ENCODE data around the gene MYO5C. TPM values are rescaled to one million over a fixed set of nuclear protein-coding genes. Genes with fewer than 3 reads are reported as not detected.

The MYO5C gene
- total and polyA plus RNA-seq, 2 of the 4 experiments (the other 2 are of a cell fraction): under 0.01 to 0.03 TPM

- H2BK15ac ChIP-seq (ENCODE audit: low read depth, low read length): no peak overlapping the region
- no peak overlapping the region for H3K4me3 ChIP-seq (ENCODE audit: insufficient read depth, low read depth, low read length)
- no peaks in the 10 kb centered on the region for H3K4me1 ChIP-seq (ENCODE audit: control insufficient read depth, insufficient read depth, low read length)
- ATAC-seq (ENCODE audit: low read depth) (no peak), DNase-seq (no peak)
- H3K4ac ChIP-seq (ENCODE audit: low read depth, low read length): no peak overlapping the region
- no peak overlapping the region for H4K5ac ChIP-seq (ENCODE audit: low read depth, low read length)
- no peaks in the 10 kb centered on the region; the same call in 1 of the 2 replicates for H3K9me1 ChIP-seq (ENCODE audit: insufficient read depth, low read length)
- no peaks in the 10 kb centered on the region for H3K36me3 ChIP-seq (ENCODE audit: control insufficient read depth, insufficient read depth, low read length)
- intact Hi-C loops (cut with micrococcal nuclease): no loop called here
- in situ Hi-C loops (cut with MboI; ENCODE audit: low sequenced_read_pairs): no loop called here
- POLR2A ChIA-PET (ENCODE audit: unreplicated experiment): no interaction called here
- H4K91ac ChIP-seq (ENCODE audit: insufficient read depth, low read depth, low read length): no peak overlapping the region
- H3K4me2 ChIP-seq (ENCODE audit: low read depth, low read length): no peak overlapping the region
- H3K9me3 ChIP-seq (ENCODE audit: control insufficient read depth, insufficient read depth, low read length): no peaks in the 10 kb centered on the region
- H2BK120ac ChIP-seq (ENCODE audit: low read depth, low read length): no peak overlapping the region
- no peaks in the 10 kb centered on the region for H4K20me1 ChIP-seq (ENCODE audit: insufficient read depth, low read length)
- H3K9ac ChIP-seq (ENCODE audit: low read depth, low read length): no peak overlapping the region
- H4K8ac ChIP-seq (ENCODE audit: low read depth in 2 of 2, low read length in 2 of 2): no peak overlapping the region
- H2BK5ac ChIP-seq (ENCODE audit: low read depth, low read length, poor library complexity, severe bottlenecking): no peak overlapping the region
- H3K27ac ChIP-seq (ENCODE audit: insufficient read depth, low read length): no peak overlapping the region
- CTCF ChIA-PET: no interaction called here
- no peak overlapping the region for H3K56ac ChIP-seq (ENCODE audit: extremely low read depth, insufficient read depth, low read length)
- H3K79me1 ChIP-seq (ENCODE audit: low read depth in 1 of 2, low read length in 2 of 2): no peaks in the 10 kb centered on the region
- BruUV-seq (replicated peaks): no TSS peak
- TF ChIP-seq NFE2L2 (IDR thresholded peaks at IDR 0.05; ENCODE audit: low read depth, low read length) (no peak), MAFK (IDR thresholded peaks at IDR 0.05; ENCODE audit: low read depth, low read length) (no peak), RAD21 (IDR thresholded peaks at IDR 0.05; ENCODE audit: low read length) (no peak)
- no peak overlapping the region for H2AFZ ChIP-seq (replicated peaks; ENCODE audit: low read length, poor library complexity)
- no peak overlapping the region for H3K14ac ChIP-seq (replicated peaks; ENCODE audit: low read depth, low read length)
- no peak overlapping the region for H2AK5ac ChIP-seq (ENCODE audit: low read depth, low read length)
- H3K27me3 ChIP-seq (ENCODE audit: control insufficient read depth, insufficient read depth, low read length): peaks cover 52% of the 10 kb centered on the region
- H2BK20ac ChIP-seq (ENCODE audit: low read depth, low read length): no peak overlapping the region
- H3K18ac ChIP-seq (ENCODE audit: low read depth, low read length): no peak overlapping the region
- 73% methylated on average over 5 of the region's 11 CpGs; no CpG with 5 or more reads in 1 of the 2 experiments for WGBS, 2 experiments (ENCODE audit: extremely low coverage in 2 of 2, insufficient read length in 1 of 2)
- dilution Hi-C loops (cut with HindIII; ENCODE audit: low sequenced_read_pairs, unreplicated experiment): no loop called here
- no peak overlapping the region for H2AK9ac ChIP-seq (replicated peaks; ENCODE audit: low read depth, low read length, poor library complexity)
- H3K23ac ChIP-seq (ENCODE audit: low read depth, low read length): no peak overlapping the region
Observed at GRCh38 chr15:52280326-52281084, 15.1 kb downstream of the MYO5C start.
